PC-3 (cell line): ENCODE data around the gene ME1. TPM values are rescaled to one million over a fixed set of nuclear protein-coding genes. Genes with fewer than 3 reads are reported as not detected.
"Not testable (repeated sequence)": the region's sequence is repeated elsewhere in the genome, so short reads cannot be mapped to it uniquely, and the experiment has no call there.

Experiments
- ATAC-seq: fragments of 200-7000 bp; cut with Tn5 transposase; 2 replicates; pipeline ENCODE4 v1.9.1; 2020; ENCODE audit warnings: mild to moderate bottlenecking, moderate library complexity
- BruUV-seq: library from RNA; stranded (reverse); fragments of 400-500 nt; replicated peaks from 2 replicates; lab custom pipeline; 2021; lab: Mats Ljungman, UMichigan
- CTCF ChIA-PET: fragments of 300-600 bp; sonication (Branson Sonifier 250); formaldehyde crosslinking; loops from one replicate; lab custom pipeline; 2022; ENCODE audit warnings: antibody characterized with exemption; lab: Charles Lee
- POLR2A ChIA-PET: fragments of 300-600 bp; sonication (Branson Sonifier 250); formaldehyde crosslinking; loops from one replicate; lab custom pipeline; 2022; ENCODE audit warnings: antibody characterized with exemption; ENCODE audit not compliant: unreplicated experiment; lab: Charles Lee
- DNase-seq: peaks from one replicate; pipeline ENCODE4 v3.0.0-alpha.2; 2015
- H2AFZ ChIP-seq: fragments of 300-600 bp; sonication (generic); 2 replicates; pipeline ENCODE4 v1.6.0; 2016; ENCODE audit warnings: antibody characterized with exemption, low read length
- H3F3A ChIP-seq: fragments of 300-600 bp; sonication (generic); one replicate; pipeline ENCODE4 v1.6.0; 2017; ENCODE audit warnings: antibody characterized with exemption, low read length, control low read depth, mild to moderate bottlenecking; ENCODE audit not compliant: unreplicated experiment
- H3K27ac ChIP-seq: fragments of 300-600 bp; sonication (generic); 2 replicates; pipeline ENCODE4 v1.5.1; 2016; ENCODE audit warnings: mild to moderate bottlenecking, low read length
- H3K27me3 ChIP-seq: fragments of 300-600 bp; sonication (generic); 2 replicates; pipeline ENCODE4 v1.6.1; 2016; ENCODE audit warnings: low read length, mixed read lengths
- H3K36me3 ChIP-seq: fragments of 300-600 bp; sonication (generic); 2 replicates; pipeline ENCODE4 v1.6.1; 2016; ENCODE audit warnings: low read depth, mixed run types, low read length, mixed read lengths
- H3K4me1 ChIP-seq: fragments of 300-600 bp; sonication (generic); 2 replicates; pipeline ENCODE4 v1.5.1; 2016; ENCODE audit warnings: low read length; ENCODE audit not compliant: insufficient read depth
- H3K4me2 ChIP-seq: fragments of 300-600 bp; sonication (generic); 2 replicates; pipeline ENCODE4 v1.6.0; 2016; ENCODE audit warnings: low read length
- H3K4me3 ChIP-seq: fragments of 300-600 bp; sonication (generic); 2 replicates; pipeline ENCODE4 v1.5.1; 2016; ENCODE audit warnings: mild to moderate bottlenecking, low read length, mixed read lengths
- H3K79me2 ChIP-seq: fragments of 300-600 bp; sonication (generic); 2 replicates; pipeline ENCODE4 v1.6.1; 2017; ENCODE audit warnings: low read length, mixed read lengths
- H3K9ac ChIP-seq: fragments of 300-600 bp; sonication (generic); 2 replicates; pipeline ENCODE4 v1.6.0; 2016; ENCODE audit warnings: mild to moderate bottlenecking, low read length
- H3K9me2 ChIP-seq: fragments of 300-600 bp; sonication (generic); replicated peaks from 2 replicates; pipeline ENCODE4 v1.6.1; 2016; ENCODE audit warnings: mixed run types, low read length, mixed read lengths
- H3K9me3 ChIP-seq: fragments of 300-600 bp; sonication (generic); 2 replicates; pipeline ENCODE4 v1.6.1; 2016; ENCODE audit warnings: low read length, mixed read lengths
- H4K20me1 ChIP-seq: fragments of 300-600 bp; sonication (generic); 2 replicates; pipeline ENCODE4 v1.6.1; 2016; ENCODE audit warnings: low read length, mixed read lengths
- CTCF ChIP-seq: fragments of 300-600 bp; sonication (generic); conservative IDR thresholded peaks from 2 replicates; pipeline ENCODE4 v1.5.1; 2017; ENCODE audit warnings: antibody characterized with exemption, low read depth, mild to moderate bottlenecking, low read length
- EZH2 ChIP-seq: fragments of 300-600 bp; sonication (generic); IDR thresholded peaks from one replicate; pipeline ENCODE4 v1.6.1; 2017; ENCODE audit warnings: antibody characterized with exemption, mild to moderate bottlenecking, low read length; ENCODE audit not compliant: unreplicated experiment
- EZH2phosphoT487 ChIP-seq: fragments of 300-600 bp; sonication (generic); IDR thresholded peaks from 2 replicates; pipeline ENCODE4 v1.6.1; 2018; ENCODE audit warnings: mild to moderate bottlenecking, antibody characterized with exemption, low read length, borderline replicate concordance
- intact Hi-C: fragments of 100-400 bp; cut with micrococcal nuclease; formaldehyde crosslinking; loops from 2 replicates; pipeline ENCODE4 v1.9.0; 2023
- total RNA-seq: library from RNA; depleted of rRNA; stranded (reverse); fragments of >200 nt; gene quantifications from 2 replicates; pipeline ENCODE4 v1.2.3, GENCODE V29; 2014

The ME1 gene
- total RNA-seq, 1 experiment from 2014 or later, result 22.3 TPM

GRCh38 chr6:83343121-83343520 lies 87.7 kb downstream of the ME1 start:
- Histone ChIP-seq H3K9me2 (no peaks in the 10 kb centered on the region), H3K27ac (no peak overlapping the region), H2AFZ (no peak overlapping the region), H3F3A (no peaks in the 10 kb centered on the region), H3K36me3 (peaks cover 3% of the 10 kb centered on the region), H3K9ac (no peak overlapping the region), H3K27me3 (no peaks in the 10 kb centered on the region), H3K9me3 (no peaks in the 10 kb centered on the region), H3K4me1 (no peaks in the 10 kb centered on the region), H4K20me1 (no peaks in the 10 kb centered on the region), H3K4me3 (no peak overlapping the region), H3K4me2 (no peak overlapping the region), H3K79me2 (no peaks in the 10 kb centered on the region)
- no peak for DNase-seq
- CTCF ChIA-PET, result no interaction called here
- intact Hi-C loops, result no loop called here
- ATAC-seq, result no peak
- POLR2A ChIA-PET, result no interaction called here
- no TSS peak for BruUV-seq
- TF ChIP-seq EZH2phosphoT487 (no peak), EZH2 (no peak), CTCF (no peak)

GRCh38 chr6:83341765-83342164 lies 89.1 kb downstream of the ME1 start:
- POLR2A ChIA-PET, result no interaction called here
- Histone ChIP-seq H3K4me1 (no peaks in the 10 kb centered on the region), H3K79me2 (no peaks in the 10 kb centered on the region), H3K9ac (no peak overlapping the region), H4K20me1 (no peaks in the 10 kb centered on the region), H3F3A (no peaks in the 10 kb centered on the region), H3K36me3 (peaks cover 3% of the 10 kb centered on the region), H3K27me3 (no peaks in the 10 kb centered on the region), H3K4me3 (no peak overlapping the region), H3K9me3 (no peaks in the 10 kb centered on the region), H3K27ac (no peak overlapping the region), H3K4me2 (no peak overlapping the region), H2AFZ (no peak overlapping the region), H3K9me2 (no peaks in the 10 kb centered on the region)
- CTCF ChIA-PET, result no interaction called here
- intact Hi-C loops, result no loop called here
- TF ChIP-seq CTCF, result no peak
- TF ChIP-seq EZH2phosphoT487, result no peak
- TF ChIP-seq EZH2, result no peak
- no peak for ATAC-seq
- BruUV-seq, result no TSS peak
- DNase-seq, result no peak

- CTCF ChIA-PET, H3K4me3 ChIP-seq, ATAC-seq, BruUV-seq, intact Hi-C loops, POLR2A ChIA-PET, H3K9me3 ChIP-seq, H3K9ac ChIP-seq, H3K27me3 ChIP-seq, H3K79me2 ChIP-seq, H3F3A ChIP-seq, H3K4me2 ChIP-seq, DNase-seq, H3K36me3 ChIP-seq, H3K27ac ChIP-seq, H4K20me1 ChIP-seq, H3K9me2 ChIP-seq, H2AFZ ChIP-seq, H3K4me1 ChIP-seq: not testable (repeated sequence)
Measured at GRCh38 chr6:83333916-83334315, 96.9 kb downstream of the ME1 start.
